Fibroblast of villous mesenchyme (primary cell): ENCODE data around the gene THRAP3. TPM values are rescaled to one million over a fixed set of nuclear protein-coding genes. Genes with fewer than 3 reads are reported as not detected.

Source experiments
- DNase-seq: peaks from one replicate; pipeline ENCODE4 v3.0.0-alpha.2; 2010; ENCODE audit warnings: low read depth
- H3K4me3 ChIP-seq: 2 replicates; pipeline ENCODE4 v1.5.1; 2011; ENCODE audit warnings: low read depth, mild to moderate bottlenecking, low read length
- CTCF ChIP-seq: IDR thresholded peaks from 2 replicates; pipeline ENCODE4 v1.5.1; 2012; ENCODE audit warnings: low read depth, mild to moderate bottlenecking, low read length; ENCODE audit not compliant: insufficient read depth
- total RNA-seq: library from RNA; depleted of rRNA; stranded (reverse); fragments of >200 nt; gene quantifications from 2 replicates; pipeline ENCODE4 v1.2.3, GENCODE V29; 2012

The THRAP3 gene
- 120 and 130 TPM in 2 replicates for total RNA-seq

- no peak for TF ChIP-seq CTCF
- peak; percentile 100 for DNase-seq
- H3K4me3 ChIP-seq: peak within 1 kb of the TSS; percentile 78
Measured at GRCh38 chr1:36223996-36224536, at the start of gene THRAP3. Gene THRAP3 (plus strand): TSS chr1:36224443. CDS start chr1:36282564, 58,121 bp downstream.

GRCh38 chr1:36174713-36175112 is 49.5 kb upstream of the THRAP3 start:
- no peak overlapping the region for H3K4me3 ChIP-seq
- TF ChIP-seq CTCF: no peak
- DNase-seq: no peak

GRCh38 chr1:36175137-36176095 is 48.8 kb upstream of the THRAP3 start:
- peak; percentile 63 for DNase-seq
- TF ChIP-seq CTCF: no peak
- no peak overlapping the region for H3K4me3 ChIP-seq

GRCh38 chr1:36176106-36176949 is 47.9 kb upstream of the THRAP3 start:
- no peak for DNase-seq
- no peak overlapping the region for H3K4me3 ChIP-seq
- TF ChIP-seq CTCF: no peak

GRCh38 chr1:36177589-36178431 is 46.4 kb upstream of the THRAP3 start:
- DNase-seq: no peak
- H3K4me3 ChIP-seq: no peak overlapping the region
- TF ChIP-seq CTCF: no peak
